Stimulated activated naive B cell treated with anti-CD40 and anti-IgM and Interleukin-4, amounts not matched to agents 10 μg/mL and 1 μg/mL and 100 μg/mL, for 72 hours (primary cell): Measurements from ENCODE around the gene ST8SIA5.

ENCODE experiments used
- ATAC-seq, 2 donors: fragments of 150-1000 bp; cut with Tn5 transposase; replicated peaks; 2 replicates each; pipeline ENCODE4 v1.10.0; 2021; ENCODE audit warnings: moderate library complexity in 1 of 2
- DNase-seq: peaks from one replicate; pipeline ENCODE4 v3.0.0; 2021
- H3K27ac Mint-ChIP-seq: one replicate; pipeline ENCODE4 v1.8.0; 2022; ENCODE audit warnings: mild to moderate bottlenecking, mixed read lengths
- H3K27me3 Mint-ChIP-seq, 2 donors: one replicate each; pipeline ENCODE4 v1.8.0; 2022; ENCODE audit warnings: mixed read lengths in 2 of 2
- H3K36me3 Mint-ChIP-seq, 2 donors: one replicate each; pipeline ENCODE4 v1.8.0; 2022; ENCODE audit warnings: mixed read lengths in 2 of 2, mild to moderate bottlenecking in 1 of 2
- H3K4me1 Mint-ChIP-seq, 2 donors: one replicate each; pipeline ENCODE4 v1.8.0; 2022; ENCODE audit warnings: mixed read lengths in 2 of 2, mild to moderate bottlenecking in 1 of 2
- H3K4me3 Mint-ChIP-seq, 2 donors: one replicate each; pipeline ENCODE4 v1.8.0; 2022; ENCODE audit warnings: mild to moderate bottlenecking in 2 of 2, mixed read lengths in 2 of 2, moderate library complexity in 1 of 2
- H3K9me3 Mint-ChIP-seq, 2 donors: one replicate each; pipeline ENCODE4 v1.8.0; 2022; ENCODE audit warnings: mixed read lengths in 2 of 2, mild to moderate bottlenecking in 1 of 2

ST8SIA5 gene

DNA sequence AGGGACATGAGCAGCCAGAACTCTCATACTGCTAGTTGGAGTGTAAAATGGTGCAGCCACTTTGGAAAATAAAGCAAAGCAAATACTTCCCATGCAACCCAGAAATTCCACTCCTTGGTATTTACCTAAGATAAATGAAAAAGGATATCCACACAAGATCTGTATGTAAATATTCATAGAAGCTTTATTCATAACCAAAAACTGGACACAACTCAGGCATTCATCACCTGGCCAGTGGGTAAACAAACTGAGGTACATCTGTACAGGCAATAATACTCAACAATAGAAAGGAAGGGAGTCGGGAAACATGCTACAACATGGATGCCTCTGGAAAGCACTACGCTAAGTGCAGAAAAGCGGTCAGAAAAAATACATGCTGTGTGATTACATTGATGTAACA is 97.4 kb downstream of the ST8SIA5 start:
- ATAC-seq (no peak), DNase-seq (no peak)
- Mint-ChIP-seq H3K36me3 (no peaks in the 10 kb centered on the region), H3K27me3 (peaks cover 5 to 10% of the 10 kb centered on the region in 2 donors), H3K27ac (no peak overlapping the region), H3K9me3 (peaks cover 0 to 2% of the 10 kb centered on the region in 2 donors), H3K4me3 (no peak overlapping the region), H3K4me1 (no peaks in the 10 kb centered on the region)

DNA sequence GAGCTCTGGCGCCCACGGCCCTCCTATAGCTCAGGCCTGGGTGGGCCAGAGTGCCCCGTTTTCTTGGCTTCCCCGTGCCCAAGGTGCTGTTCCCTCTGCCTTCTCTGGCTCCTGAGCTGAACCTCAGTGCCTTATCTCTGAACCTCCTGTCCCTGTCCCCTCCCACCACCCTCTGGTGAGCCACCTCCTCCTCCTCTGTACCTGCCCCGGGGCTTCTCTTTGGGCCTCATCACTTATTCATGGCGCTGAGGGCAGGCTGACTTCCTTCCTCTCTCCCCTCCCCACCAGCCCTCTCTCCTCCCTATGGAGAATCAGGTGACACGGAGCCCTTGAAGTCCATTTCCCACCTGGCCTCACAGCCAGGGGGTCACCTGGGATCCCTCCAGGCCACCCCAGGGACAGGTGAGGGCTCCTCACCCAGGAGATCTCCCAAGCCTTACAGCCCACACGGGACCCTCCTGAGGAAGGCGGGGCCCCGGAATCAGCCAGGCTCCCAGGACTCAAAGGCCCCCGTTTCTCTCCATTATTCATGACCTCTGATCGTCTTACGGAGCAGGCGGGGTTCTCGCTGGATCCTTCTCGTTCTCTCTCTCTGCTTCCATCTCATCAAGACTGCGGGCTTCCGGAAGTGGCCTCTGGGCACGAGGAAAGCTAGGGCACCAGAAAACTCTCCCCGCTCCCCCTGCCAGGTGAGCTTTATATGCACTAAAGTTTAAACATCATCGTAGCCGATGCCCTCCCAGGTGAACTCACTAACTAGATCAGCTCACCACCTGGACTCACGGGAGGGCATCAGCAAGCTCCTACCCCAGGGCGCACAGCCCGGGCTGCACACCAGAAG is 99.5 kb downstream of the ST8SIA5 start, which contains the start of gene LOXHD1:
Gene LOXHD1 (minus strand): TSS at position 106 of the 841 bp plus-strand sequence. CDS start 187 bp downstream, outside the sequence.
- ATAC-seq (no peak), DNase-seq (no peak)
- Mint-ChIP-seq H3K9me3 (no peaks in the 10 kb centered on the region), H3K27me3 (no peaks in the 10 kb centered on the region), H3K4me3 (no peak within 1 kb of the TSS), H3K36me3 (no peaks in the 10 kb centered on the region), H3K4me1 (no peaks in the 10 kb centered on the region), H3K27ac (no peak within 1 kb of the TSS)

DNA sequence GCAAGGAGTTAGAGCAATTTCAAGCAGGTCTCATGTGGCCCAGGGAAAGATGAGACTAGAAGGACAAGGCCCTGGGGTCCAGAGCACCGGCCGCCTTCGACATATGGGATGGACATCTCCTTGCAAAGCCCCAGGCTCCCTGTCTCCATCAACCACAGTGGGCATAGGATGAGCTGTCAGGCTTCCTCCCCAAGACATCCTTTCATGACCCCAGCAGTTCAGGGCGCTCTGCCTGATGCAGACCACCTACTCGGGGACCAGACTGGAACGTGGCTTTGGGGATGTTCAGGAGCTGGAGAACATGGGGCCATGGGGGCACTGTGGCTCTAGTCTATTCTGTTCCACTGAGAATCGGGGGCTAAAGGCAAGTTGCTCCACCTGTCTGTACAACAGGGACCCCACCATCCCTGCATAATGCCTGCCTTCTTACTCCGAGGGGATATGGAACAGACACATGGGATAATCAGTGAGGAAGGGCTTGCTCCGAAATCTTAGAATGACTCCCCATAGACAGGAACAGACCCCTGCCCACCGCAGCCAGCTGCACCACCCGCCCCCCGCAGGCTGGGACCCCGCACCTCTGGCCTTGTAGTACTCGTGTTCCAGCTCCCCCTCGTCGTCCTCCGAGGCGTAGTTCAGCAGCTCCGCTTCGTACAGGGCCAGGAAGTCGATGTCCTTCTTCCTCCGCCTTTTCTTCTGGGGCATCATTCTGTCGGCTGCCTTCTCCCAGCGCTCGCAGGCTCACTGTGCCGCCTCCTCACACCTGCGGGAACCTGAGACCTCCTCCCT is 100.3 kb downstream of the ST8SIA5 start:
- ATAC-seq (no peak), DNase-seq (no peak)
- Mint-ChIP-seq H3K27me3 (no peaks in the 10 kb centered on the region), H3K4me3 (no peak overlapping the region), H3K36me3 (no peaks in the 10 kb centered on the region), H3K4me1 (no peaks in the 10 kb centered on the region), H3K27ac (no peak overlapping the region), H3K9me3 (no peaks in the 10 kb centered on the region)

DNA sequence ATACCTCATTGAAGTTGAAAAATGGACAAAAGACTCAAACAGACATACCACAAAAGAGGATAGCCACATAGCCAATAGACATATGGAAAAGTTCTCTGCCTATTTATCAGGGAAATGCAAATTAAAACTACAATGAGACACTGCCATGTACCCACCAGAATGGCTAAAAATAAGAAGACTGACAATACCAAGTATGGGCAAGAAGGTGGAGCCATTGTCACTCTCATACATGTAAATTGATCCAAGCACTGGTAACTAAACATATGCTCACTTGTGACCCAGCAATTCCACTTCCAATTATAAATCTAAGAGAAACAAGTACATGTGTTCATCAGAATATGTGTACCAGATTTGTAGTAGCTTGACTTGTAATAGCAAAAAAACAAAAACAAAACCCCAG is 104.5 kb downstream of the ST8SIA5 start:
- no peaks in the 10 kb centered on the region for H3K9me3 Mint-ChIP-seq
- H3K4me1 Mint-ChIP-seq = no peaks in the 10 kb centered on the region
- no peaks in the 10 kb centered on the region for H3K27me3 Mint-ChIP-seq
- no peak overlapping the region for H3K27ac Mint-ChIP-seq
- H3K36me3 Mint-ChIP-seq = no peaks in the 10 kb centered on the region
- H3K4me3 Mint-ChIP-seq = no peak overlapping the region
- no peak for ATAC-seq
- no peak for DNase-seq

DNA sequence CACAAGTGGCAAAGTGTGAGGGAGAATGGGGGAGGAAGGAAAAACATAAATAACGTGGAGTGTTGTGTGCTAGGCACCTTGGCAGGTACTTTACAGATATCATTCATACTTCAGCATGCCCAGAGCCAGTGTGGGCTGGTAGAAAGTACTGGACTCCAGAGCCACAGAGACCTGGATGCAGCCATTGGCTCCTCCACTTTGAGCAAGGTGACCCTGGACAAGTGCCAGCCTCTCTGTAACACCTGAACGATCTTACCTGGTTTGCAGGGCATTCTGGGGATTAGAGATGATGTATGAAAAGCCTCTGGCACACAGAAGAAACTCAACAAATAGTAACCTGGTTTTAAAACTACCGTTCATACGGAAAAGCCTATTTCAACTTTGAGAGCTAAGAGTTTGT is 106.2 kb downstream of the ST8SIA5 start:
- ATAC-seq = no peak
- no peak for DNase-seq
- Mint-ChIP-seq H3K4me3 (no peak overlapping the region), H3K36me3 (no peaks in the 10 kb centered on the region), H3K9me3 (no peaks in the 10 kb centered on the region), H3K27ac (no peak overlapping the region), H3K4me1 (no peaks in the 10 kb centered on the region), H3K27me3 (peaks cover 0 to 3% of the 10 kb centered on the region in 2 donors)

DNA sequence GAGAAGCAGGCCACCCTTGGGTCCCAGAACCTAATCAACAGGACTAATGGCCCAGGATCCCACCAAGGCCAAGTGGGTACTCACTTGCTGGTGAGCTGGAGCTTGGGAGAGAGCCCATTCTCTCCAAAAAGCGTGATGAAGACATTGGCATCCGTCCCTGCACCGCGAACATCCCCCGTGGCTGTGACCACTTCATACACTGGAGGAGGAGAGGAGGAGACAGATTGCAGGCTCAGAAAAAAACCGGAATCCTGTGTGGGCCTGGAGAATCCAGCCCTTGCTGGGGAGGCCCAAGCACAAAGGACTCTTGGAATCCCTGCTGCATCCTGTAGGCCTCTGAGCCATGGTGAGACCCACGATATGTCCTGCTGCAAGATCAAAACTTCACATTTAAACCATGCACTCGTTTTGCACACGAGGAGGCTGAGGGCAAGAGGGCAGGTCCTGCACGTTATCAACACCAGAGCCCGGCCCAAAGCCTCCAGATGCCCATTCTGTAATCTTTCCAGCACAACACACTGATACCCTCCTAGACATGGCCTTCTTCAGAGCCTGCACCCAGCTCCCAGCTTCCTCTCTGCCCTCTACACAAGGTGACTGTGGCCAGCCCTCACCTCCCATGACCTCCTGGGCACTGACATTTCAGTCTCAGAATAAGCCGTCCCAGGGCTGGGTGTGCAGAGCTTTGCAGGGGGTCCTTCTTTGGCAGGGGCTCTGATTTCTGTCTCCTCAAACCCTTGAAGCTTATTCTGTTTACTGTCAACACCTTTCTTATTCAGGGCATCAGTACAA is 107.6 kb downstream of the ST8SIA5 start:
- H3K27ac Mint-ChIP-seq = no peak overlapping the region
- no peaks in the 10 kb centered on the region for H3K9me3 Mint-ChIP-seq
- ATAC-seq (no peak), DNase-seq (no peak)
- H3K4me3 Mint-ChIP-seq = no peak overlapping the region
- H3K27me3 Mint-ChIP-seq = peaks cover 0 to 13% of the 10 kb centered on the region in 2 donors
- H3K36me3 Mint-ChIP-seq = no peaks in the 10 kb centered on the region
- no peaks in the 10 kb centered on the region for H3K4me1 Mint-ChIP-seq

DNA sequence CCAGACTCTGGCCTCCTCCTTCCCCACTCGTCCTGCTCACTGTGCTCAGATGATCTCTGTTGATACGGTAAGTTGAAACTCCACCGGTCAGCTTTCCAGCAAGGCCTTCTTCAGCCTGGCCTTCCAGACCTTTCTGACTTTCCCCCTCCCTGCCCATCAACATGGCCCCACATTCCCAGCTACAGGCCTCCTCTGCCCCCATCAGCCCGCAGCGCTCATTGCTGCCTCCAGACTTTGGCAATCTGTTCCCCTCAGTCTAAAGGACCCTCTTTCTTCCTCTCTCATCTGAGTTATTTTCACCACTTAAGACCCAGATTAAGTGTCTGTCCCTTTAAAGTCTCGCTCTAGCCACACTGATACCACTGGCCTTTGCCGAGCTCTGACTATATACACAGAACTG is 110.4 kb downstream of the ST8SIA5 start:
- no peak overlapping the region for H3K4me3 Mint-ChIP-seq
- no peaks in the 10 kb centered on the region for H3K4me1 Mint-ChIP-seq
- DNase-seq (no peak), ATAC-seq (no peak)
- no peak overlapping the region for H3K27ac Mint-ChIP-seq
- H3K27me3 Mint-ChIP-seq = peaks cover 0 to 23% of the 10 kb centered on the region in 2 donors
- no peaks in the 10 kb centered on the region for H3K36me3 Mint-ChIP-seq
- no peaks in the 10 kb centered on the region for H3K9me3 Mint-ChIP-seq

DNA sequence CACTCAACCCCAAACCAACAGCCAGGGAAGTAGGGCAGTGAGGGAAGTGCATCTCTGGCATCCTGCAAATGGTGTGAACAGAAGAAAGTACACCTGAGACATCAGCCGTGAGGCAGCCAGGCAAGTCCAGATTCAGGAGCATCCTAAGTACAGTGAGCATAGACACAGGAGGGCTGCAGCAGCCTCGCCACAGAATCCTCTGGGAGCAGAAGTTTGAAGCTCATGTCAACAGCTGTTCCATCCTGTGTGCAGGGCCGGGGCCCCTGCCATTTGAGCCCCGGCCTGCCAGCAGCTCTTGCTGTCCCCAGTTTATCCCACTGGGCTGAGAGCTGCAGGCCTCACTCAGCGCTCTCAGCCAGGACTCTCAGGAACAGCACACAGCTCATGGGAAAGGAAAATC is 114.3 kb downstream of the ST8SIA5 start:
- Mint-ChIP-seq H3K9me3 (no peaks in the 10 kb centered on the region), H3K27ac (no peak overlapping the region), H3K27me3 (peaks cover 9 to 23% of the 10 kb centered on the region in 2 donors), H3K4me1 (no peaks in the 10 kb centered on the region), H3K4me3 (no peak overlapping the region), H3K36me3 (no peaks in the 10 kb centered on the region)
- no peak for ATAC-seq
- DNase-seq = no peak

DNA sequence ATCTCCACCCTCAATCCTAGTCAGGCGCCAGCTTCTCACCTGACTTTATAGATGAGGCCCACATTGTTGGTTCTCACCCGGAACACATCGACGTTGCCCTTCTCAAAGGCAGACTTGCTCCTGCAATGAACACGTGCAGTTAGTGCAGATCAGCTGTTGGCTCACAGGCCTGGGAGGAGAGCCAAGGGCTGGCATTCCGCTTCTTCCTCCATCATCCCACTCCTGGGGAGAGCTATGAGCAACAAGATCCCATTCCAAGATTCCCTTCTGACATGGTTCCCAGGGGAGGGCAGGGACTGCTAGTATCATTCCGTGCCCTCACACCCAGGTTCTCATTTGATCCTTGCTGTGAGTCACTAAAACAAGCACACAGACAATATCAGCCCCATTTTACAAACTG is 114.9 kb downstream of the ST8SIA5 start:
- Mint-ChIP-seq H3K4me1 (no peaks in the 10 kb centered on the region), H3K9me3 (no peaks in the 10 kb centered on the region), H3K4me3 (no peak overlapping the region), H3K27me3 (peaks cover 9 to 23% of the 10 kb centered on the region in 2 donors), H3K36me3 (no peaks in the 10 kb centered on the region), H3K27ac (no peak overlapping the region)
- ATAC-seq (no peak), DNase-seq (no peak)

DNA sequence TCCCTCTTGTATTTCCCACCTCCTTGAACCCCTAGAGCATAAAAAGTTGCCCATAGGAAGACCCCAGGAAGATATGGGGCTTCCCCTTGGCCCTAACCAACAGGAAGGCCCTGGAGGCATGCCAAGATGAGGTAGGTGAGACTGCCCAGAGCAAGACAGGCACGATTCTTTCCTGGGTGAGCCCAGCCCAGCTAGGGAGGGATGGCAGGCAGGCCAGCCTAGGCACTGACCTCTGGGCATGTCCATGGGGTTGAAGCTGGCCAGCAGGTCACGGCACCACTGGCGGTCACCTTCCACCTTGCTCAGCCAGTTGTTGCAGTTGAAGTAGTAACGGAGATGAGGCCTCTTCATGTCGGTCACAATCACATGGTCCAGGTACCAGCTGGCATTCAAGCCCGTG is 117.5 kb downstream of the ST8SIA5 start:
- Mint-ChIP-seq H3K36me3 (no peaks in the 10 kb centered on the region), H3K4me1 (no peaks in the 10 kb centered on the region), H3K27me3 (peaks cover 9% of the 10 kb centered on the region in 2 donors), H3K4me3 (no peak overlapping the region), H3K9me3 (no peaks in the 10 kb centered on the region), H3K27ac (no peak overlapping the region)
- no peak for ATAC-seq
- no peak for DNase-seq

DNA sequence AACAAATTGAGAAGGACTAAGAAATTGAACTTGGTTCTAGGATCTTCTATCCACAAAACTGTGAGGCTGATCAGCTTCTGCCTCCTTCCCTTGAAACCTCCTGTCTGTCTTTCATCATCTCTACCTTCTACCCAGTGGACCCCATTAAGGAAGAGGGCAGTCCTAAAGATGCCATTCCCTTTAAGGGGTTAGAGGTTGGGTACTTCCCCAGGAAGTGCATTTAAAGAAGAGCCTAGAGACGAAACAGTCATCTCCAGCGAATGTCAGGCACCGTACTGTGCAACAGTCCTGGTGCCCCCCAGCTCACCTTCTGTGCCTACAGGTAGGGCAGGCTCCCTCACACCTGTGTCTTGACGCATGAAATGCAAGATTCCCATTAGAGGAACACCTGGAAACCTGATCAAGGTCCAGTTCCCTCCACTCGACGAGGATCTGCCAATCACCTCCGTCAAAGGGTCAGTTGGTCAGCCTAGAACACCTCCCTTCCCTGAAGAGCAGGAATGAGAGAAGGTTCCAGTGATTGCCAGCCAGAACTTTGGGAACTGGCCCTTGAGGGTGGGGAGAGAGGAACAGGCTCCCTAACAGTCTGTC is 120.7 kb downstream of the ST8SIA5 start:
- Mint-ChIP-seq H3K36me3 (no peaks in the 10 kb centered on the region), H3K4me3 (no peak overlapping the region), H3K27me3 (peaks cover 13% of the 10 kb centered on the region in 2 donors)

DNA sequence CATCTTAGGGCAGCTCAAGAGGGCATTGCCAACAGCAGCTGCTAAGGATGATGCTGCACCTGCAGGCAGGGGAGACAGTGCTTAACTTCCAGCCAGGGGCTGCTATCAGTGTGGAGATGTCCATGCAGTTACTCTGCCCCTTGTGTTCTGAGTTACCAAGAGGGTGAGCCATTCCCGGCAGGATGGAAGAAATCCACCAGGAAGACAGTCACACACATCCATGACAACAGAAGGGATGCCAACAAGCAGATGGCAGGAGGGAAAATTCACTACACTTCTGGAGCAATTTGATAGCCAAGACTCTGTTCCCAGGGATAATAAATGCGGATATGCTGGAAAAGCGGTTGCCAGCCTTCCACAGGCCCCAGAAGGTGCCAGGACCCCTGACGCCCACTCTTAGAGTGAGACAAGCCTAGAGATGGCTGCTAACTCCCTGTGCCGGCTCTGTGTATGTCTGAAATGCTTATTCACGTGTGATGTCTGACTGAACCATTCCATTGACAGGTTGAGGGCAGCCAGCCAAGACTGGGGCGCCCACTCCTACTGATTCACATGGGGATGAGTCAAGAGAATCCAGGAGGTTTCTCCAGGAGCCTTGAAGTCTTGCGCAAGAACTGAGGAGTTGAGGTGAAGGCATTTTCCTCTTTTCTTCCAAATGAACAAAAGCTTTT is 124.3 kb downstream of the ST8SIA5 start:
- H3K36me3 Mint-ChIP-seq = no peaks in the 10 kb centered on the region

More for the DNA sequence above, 120.7 kb downstream of the ST8SIA5 start:
- Mint-ChIP-seq H3K9me3 (peaks cover 0 to 2% of the 10 kb centered on the region in 2 donors), H3K4me1 (no peaks in the 10 kb centered on the region), H3K27ac (no peak overlapping the region)
- DNase-seq = no peak
- ATAC-seq = no peak

DNA sequence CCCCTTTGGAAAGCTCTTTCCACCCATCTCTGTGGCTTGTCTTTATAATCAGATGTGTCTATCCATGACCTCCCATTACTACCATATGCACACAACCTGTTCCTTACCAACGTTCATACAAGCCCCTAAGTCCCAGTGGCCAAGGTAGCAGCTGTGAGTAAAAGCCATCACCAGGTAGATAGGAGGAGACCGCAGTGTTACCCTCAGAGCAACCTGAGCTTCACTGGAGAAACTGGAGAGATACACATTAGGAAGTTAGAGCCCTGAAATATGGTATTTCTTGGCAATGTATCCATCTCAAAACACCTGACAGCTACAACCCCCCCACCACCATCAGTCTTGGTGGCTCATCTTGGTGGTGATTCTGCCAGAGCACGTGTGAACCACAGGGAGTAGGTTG is 125.9 kb downstream of the ST8SIA5 start:
- Mint-ChIP-seq H3K27me3 (peaks cover 4 to 27% of the 10 kb centered on the region in 2 donors), H3K36me3 (no peaks in the 10 kb centered on the region), H3K4me3 (no peak overlapping the region), H3K4me1 (no peaks in the 10 kb centered on the region), H3K27ac (no peak overlapping the region), H3K9me3 (peaks cover 0 to 2% of the 10 kb centered on the region in 2 donors)
- no peak for ATAC-seq
- no peak for DNase-seq

More for the DNA sequence above, 124.3 kb downstream of the ST8SIA5 start:
- Mint-ChIP-seq H3K4me1 (no peaks in the 10 kb centered on the region), H3K9me3 (peaks cover 0 to 2% of the 10 kb centered on the region in 2 donors), H3K27me3 (peaks cover 4 to 26% of the 10 kb centered on the region in 2 donors), H3K4me3 (no peak overlapping the region), H3K27ac (no peak overlapping the region)
- DNase-seq (no peak), ATAC-seq (no peak)
